Suprapubic skin (tissue), 4 donors: ENCODE data around the gene RAB6B.

ENCODE experiments used
- CTCF ChIP-seq, 2 donors: fragments of 200-600 bp in 1 of 2; fragments of 450-650 bp in 1 of 2; sonication (generic) in 1 of 2; IDR thresholded peaks; one replicate each; pipeline ENCODE4 v1.5.1; 2016 to 2019; ENCODE audit warnings: antibody characterized with exemption in 2 of 2, mild to moderate bottlenecking in 1 of 2, moderate library complexity in 1 of 2
- POLR2A ChIP-seq, 2 donors: fragments of 450-650 bp; IDR thresholded peaks; one replicate each; pipeline ENCODE4 v1.6.1; 2017; ENCODE audit warnings: antibody characterized with exemption in 2 of 2, mild to moderate bottlenecking in 2 of 2, moderate library complexity in 2 of 2
- POLR2AphosphoS5 ChIP-seq, 3 donors: sonication (generic); formaldehyde crosslinking; IDR thresholded peaks; one replicate each; pipeline ENCODE4 v1.6.1; 2017; ENCODE audit warnings: antibody characterized with exemption in 3 of 3

- no peak for TF ChIP-seq CTCF (IDR thresholded peaks at IDR 0.05)
- no peak for TF ChIP-seq POLR2A (IDR thresholded peaks at IDR 0.05)
- TF ChIP-seq POLR2AphosphoS5 (IDR thresholded peaks at IDR 0.05) = no peak
Measured at GRCh38 chr3:133783762-133784161, 111.9 kb downstream of the RAB6B start.
